B cell (primary cell): ENCODE data around the gene RAB31.

Experiments used
- CTCF ChIP-seq: fragments of 200-600 bp; IDR thresholded peaks from one replicate; pipeline ENCODE4 v1.8.0; 2022; ENCODE audit warnings: antibody characterized with exemption, mild to moderate bottlenecking
- EZH2 ChIP-seq: IDR thresholded peaks from 2 replicates; pipeline ENCODE4 v1.6.1; 2012; ENCODE audit warnings: borderline replicate concordance, low read depth, mild to moderate bottlenecking, moderate library complexity, low read length; ENCODE audit not compliant: insufficient read depth, poor library complexity, severe bottlenecking

GRCh38 chr18:9866627-9867026, 158.5 kb downstream of the RAB31 start:
- TF ChIP-seq CTCF: no peak
- no peak for TF ChIP-seq EZH2
